Choroid plexus epithelial cell (primary cell): ENCODE results near the gene M6PR.
A peak's percentile ranks its signal among the peaks of the same experiment; 100 is the strongest.

Experiments used
- DNase-seq: peaks from one replicate; pipeline ENCODE4 v3.0.0-alpha.2; 2010; ENCODE audit warnings: low read depth
- H3K4me3 ChIP-seq: 2 replicates; pipeline ENCODE4 v1.5.1; 2011; ENCODE audit warnings: low read depth, mild to moderate bottlenecking, control low read depth, low read length, moderate library complexity
- CTCF ChIP-seq: conservative IDR thresholded peaks from 2 replicates; pipeline ENCODE4 v1.5.1; 2011; ENCODE audit warnings: low read depth, mild to moderate bottlenecking, control low read depth, inconsistent platforms, low read length, moderate library complexity

The M6PR gene

GRCh38 chr12:8917031-8917430 is 32.4 kb downstream of the M6PR start:
- H3K4me3 ChIP-seq, result no peak overlapping the region
- TF ChIP-seq CTCF, result no peak
- DNase-seq, result no peak

GRCh38 chr12:8916154-8916553 is 33.3 kb downstream of the M6PR start:
- no peak overlapping the region for H3K4me3 ChIP-seq
- DNase-seq, result no peak
- no peak for TF ChIP-seq CTCF

DNA sequence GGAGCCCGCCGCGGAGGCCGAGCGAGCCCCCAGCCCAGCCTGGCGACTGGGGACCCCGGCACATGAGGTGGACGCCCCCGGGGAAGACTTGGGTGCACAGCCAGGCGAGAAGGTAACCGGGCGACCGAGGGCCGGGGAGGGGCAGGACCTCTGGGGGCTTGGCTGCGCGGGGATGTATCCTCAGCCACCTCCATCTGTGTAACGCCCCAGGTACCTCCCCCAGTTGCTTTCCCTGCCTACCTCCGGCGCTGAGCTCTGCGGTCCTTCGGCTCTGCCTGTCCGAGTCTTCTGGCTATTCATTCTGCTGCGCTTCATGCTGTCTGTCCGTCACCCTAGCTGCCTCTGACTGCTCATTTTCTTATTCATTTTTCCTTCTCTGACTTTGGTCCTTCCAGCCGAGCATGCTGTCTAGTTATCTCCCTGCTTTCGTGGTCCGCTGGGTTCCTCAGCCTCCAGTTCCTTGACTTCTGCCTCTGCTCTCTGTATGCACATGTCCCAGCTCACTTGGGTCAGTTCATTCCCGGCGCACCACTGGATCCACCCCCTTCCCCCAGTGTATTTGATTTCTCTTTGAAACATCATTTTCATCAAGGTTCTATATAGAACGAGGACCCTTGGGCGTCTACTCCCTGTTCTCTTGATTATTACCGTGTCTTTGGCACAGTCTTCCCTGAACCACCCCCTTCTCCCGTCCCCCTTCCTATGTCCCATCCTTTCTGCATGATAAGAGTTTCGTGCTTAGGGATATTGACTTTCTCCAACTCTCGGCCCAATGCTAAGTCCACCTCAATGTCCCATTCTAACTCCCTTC is 34.5 kb downstream of the M6PR start:
- peak; percentile 72 for DNase-seq
- TF ChIP-seq CTCF, result no peak

GRCh38 chr12:8914033-8914715 is 35.3 kb downstream of the M6PR start, which contains the start of gene PHC1:
Gene PHC1 (plus strand): TSS chr12:8914509. CDS start chr12:8917678, 3,169 bp downstream.
- peak; percentile 70 for DNase-seq
- TF ChIP-seq CTCF, result peak; percentile 70
- H3K4me3 ChIP-seq, result peak within 1 kb of the TSS; percentile 77

More for the DNA sequence above, 34.5 kb downstream of the M6PR start:
- H3K4me3 ChIP-seq, result peak overlapping the region; percentile 72

GRCh38 chr12:8913702-8914032 is 35.8 kb downstream of the M6PR start:
- H3K4me3 ChIP-seq, result peak overlapping the region; percentile 77
- TF ChIP-seq CTCF, result no peak
- DNase-seq, result peak; percentile 11

- TF ChIP-seq CTCF, result peak; percentile 30
- no peak for DNase-seq
- no peak overlapping the region for H3K4me3 ChIP-seq
Measured at GRCh38 chr12:8912914-8913313, 36.5 kb downstream of the M6PR start.
